ENCODE results near the gene RAPGEF5.

RAPGEF5 gene

DNA sequence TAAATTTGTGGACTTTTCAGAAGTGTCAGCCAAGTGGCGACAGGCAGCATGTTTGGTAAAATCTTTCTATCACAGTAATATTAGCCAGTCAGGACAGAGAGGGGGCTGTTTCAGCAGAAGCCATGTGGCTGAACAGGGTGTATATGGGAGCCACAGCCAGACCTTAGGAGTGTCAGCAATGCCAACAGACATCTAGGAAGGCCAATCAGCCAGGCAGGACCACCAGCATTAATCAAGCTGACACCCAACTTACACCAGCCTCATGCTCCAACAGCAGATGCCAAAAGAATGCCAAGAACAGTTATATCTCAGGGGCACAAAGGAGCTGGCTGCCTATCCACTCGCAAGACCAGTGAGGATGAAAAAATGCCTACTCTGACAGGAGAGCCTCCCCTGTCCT, 54.8 kb downstream of the RAPGEF5 start:
- no peak for DNase-seq

DNA sequence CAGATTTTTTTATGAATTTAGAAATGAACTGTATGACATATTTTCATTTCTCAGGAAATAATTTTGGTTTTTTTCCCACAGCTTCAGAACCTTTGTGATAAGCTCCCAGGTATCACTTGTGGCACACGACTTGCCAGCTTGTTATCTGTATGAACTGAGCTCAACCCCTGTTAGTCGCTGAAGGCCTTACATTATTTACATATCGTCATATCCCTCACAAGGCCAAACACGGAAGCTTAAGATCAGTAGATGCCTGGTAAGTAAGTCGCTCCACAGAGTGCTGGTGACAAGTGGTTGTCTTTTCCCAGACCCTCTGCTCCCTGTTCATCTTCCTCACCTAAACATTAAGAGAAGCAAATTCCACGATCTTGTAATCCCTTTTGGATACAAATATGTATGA, 55.2 kb downstream of the RAPGEF5 start:
- DNase-seq = no peak

DNA sequence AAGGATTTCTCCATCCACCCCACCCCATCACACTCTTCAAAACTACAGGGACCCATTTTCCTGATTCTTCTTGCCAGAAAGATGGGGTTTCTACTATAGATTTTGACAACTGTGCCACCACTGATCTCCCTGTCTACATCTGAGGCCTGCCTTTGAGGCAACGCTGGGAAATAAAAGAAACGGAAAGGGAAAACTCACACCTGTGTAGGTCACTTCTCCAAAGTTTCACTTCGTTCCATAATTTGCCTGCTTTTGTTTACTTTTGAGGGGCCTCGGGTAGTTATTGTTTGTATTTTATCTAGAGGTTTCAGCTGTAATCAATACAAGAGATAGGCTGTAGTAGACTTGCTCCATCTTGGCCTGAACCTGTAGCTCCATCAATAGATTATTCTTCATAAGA, 56.1 kb downstream of the RAPGEF5 start:
- no peak for DNase-seq

DNA sequence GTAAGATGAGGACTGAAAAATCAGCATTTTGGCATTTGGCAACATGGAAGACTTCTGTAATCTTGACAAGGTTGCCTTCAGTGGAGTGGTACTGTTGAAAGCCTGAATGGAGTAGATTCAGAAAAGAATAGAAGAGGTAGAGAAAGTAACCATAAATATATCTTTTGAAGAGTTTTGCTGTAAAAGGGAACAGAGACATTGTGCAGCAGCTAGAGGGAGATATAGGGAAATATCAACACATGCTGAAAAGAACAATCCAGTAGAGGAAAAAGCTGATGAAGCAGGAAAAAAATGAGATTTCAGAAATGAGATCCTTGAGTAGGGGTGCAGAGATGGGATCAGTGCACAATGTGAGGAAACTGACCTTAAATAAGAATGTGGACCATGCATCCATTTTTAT, 60.0 kb downstream of the RAPGEF5 start:
- no peak for DNase-seq

DNA sequence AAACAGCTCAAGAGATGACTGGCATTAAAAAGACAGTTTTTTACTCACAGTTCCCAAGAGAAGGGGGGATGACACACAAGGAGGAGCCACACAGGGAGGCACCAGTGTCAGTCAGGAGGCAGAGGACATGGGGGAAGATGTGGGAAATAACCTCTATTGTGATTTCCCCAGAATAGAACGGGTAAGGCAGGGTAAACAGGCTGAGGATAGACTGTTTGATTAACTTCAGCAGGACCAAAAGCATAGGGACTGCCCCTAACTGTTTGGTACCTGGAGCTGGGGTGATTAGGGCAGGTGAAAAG, 60.7 kb downstream of the RAPGEF5 start:
- no peak for DNase-seq

DNA sequence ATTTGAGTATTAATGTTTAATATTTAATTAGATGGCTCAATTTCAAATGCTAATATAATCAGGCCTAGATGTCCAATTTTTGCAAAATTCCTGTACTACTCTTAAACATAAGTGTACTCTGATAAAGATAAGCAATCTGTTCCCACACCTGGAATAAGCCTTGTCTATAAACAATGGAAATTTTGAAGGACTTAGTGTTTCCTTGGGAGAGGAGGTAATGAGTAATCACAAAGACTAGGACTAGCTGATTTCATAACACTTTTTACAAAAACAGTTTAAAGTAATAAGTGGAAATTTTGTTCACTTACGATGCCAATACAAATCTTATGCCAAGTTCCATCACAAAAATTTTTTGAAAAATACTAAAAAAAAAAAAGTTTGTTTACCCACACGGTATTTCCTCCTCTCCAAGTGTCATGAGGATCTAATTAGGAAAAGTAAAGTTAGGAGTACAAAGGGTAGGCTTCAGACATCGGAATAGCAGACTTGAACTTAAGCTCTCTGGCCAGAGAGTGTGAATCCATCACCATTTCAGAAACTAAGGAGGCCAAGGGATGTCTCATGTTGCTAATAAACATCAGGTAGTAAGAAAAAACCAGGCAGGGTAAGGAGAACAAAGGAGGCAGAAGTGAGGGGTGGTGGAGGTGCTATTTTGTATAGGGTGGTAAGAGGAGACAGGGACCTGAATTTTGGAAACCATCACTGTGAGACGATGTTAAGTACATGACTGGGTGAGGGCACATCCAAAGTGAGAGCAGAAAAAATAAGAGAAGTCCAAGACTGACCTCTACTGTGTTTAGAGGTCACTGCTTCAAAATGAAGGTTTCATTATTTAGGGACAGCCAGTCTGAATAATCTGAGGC, 61.3 kb downstream of the RAPGEF5 start:
- DNase-seq = no peak

DNA sequence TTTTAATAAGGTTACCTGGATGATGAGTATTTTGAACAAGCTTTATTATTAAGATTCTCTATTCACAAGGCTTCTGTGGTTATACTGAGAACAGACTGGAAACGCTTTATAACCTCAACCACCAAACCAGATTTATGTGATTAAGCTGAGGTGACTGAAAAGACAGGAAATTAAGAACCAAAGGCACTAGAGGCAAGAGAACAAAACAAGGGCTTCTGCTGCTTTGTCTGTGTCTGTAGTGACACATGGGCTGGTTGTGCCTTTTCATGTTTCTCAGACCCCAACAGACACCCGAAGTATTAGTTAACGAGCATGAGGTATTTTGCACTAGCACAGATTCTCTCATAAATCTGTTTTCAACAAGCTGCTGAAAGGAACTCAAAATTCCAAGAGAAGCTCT, 64.4 kb downstream of the RAPGEF5 start:
- DNase-seq = no peak

DNA sequence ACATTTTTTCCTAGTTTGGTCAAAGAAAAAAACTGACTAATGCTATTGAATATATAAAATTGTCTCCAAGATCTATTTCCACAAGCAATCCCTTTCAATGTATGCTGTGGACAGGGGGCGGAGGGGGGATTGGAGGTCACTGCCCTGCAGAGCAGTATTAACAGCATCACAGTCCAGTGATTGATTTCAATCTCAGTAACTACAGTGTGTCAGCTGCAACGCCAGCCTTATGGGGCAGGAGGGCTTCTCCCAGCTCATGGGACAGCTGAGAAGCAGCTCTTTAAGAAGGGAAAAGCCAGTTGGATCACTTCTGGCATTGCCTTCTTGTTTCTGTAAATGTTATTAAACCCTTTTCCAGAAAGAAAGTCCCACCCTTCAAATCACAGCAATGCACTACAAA, 65.0 kb downstream of the RAPGEF5 start:
- no peak for DNase-seq

DNA sequence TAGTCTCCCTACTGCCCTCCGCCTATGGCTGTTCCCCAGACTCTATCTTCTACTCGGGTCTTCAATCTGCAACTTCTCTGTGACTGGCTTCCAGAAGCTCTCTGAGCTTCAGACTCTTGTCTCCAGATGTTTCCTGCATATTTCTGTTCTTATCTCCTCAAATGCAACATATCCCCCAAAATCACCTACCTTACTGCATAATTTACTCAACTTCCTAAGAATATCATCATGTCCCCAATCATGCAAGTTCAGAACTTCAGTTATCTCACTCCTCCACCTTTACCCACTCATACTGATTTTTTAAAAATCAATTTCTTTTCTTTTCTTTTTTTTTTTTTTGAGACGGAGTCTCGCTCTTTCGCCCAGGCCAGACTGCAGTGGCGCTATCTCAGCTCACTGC, 68.8 kb downstream of the RAPGEF5 start:
- DNase-seq = no peak

DNA sequence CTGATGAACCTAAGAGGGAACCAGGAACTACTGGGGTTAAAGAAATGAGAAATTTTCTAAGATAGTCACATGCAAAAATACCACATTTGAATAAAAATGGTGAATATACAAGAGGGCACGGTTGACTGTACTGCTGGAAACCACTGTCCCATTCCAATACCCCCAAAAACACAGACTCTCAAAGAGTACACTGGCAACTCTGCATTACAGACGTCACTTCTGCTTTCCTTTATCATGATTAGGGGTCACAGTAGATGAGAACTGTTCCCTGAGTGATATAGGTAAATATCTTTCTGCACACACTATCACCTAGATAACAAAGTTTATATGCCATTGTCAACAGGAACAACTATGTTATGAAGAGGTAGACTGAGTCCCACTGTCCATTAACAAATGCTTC, 69.5 kb downstream of the RAPGEF5 start:
- DNase-seq = no peak

DNA sequence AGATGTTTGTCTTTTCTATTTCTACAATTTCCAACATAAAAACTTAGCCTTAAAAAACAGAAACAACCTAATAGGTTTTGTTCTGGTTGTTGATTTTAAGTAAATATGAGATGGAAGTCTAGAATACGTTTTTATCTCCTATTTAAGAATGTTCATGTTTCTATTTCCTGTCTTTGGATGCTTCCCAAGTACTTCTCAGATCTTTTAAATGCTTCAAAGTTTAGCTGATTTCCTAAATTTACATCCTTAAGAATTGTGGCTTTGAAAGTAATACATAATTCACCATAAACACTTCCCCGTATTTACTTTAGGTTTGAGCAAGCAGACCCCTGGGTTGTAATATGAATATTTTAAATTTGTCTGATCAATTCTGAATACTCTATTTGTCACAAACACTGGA, 70.5 kb downstream of the RAPGEF5 start:
- DNase-seq = no peak

DNA sequence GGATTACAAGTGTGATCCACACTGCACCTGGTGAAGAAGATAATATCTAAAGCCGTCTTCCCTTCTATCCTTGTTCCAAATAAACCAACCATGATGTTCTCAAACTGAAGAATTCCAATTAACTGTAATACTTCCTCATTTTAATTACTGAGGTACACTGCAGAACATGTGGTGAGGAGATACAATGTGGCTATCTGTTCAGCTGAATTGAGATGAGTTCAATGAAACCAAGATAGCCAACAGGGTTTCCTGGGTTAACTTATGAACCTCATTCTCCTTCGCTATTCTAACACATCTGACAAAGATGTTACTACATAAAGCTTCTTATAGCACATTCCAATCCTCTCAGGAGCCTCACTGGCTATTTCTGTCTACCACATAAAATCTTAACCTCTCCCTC, 75.5 kb downstream of the RAPGEF5 start:
- no peak for DNase-seq

DNA sequence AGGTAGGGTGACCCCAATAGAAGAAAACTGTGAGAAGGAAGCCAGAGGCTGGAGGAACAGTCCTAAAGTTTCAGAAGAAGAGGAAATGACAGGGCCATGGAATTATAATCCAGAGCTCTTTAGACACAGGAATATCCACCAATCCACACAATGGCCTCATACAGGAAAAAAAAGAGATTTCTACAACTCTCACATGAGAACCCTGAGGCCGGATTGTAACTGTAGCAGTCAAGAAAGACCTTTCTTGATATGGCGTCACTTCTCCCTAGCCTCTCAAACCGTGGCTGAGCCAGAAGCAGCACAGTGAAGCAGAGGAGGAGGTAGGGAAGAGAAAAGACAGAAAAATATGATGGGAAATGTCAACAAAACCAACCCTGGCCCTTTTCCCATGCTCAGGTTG, 76.9 kb downstream of the RAPGEF5 start:
- no peak for DNase-seq

DNA sequence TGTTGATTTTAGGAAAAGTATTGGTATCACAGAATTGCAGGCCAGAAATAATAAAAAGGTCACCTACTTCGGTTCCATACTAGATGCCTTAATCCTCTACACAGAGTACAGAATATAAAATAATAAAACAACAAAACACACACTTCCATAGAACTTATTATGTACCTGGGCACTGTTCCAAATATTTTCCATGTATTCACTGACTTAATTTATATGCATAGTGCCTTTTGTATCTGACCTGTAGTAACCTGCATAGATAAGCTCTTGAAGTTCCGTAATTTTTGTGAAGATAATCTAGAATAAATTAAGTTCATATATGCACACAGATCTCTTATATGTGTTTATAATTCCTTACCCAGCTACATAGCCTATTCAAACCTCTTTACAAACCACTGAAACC, 78.3 kb downstream of the RAPGEF5 start:
- no peak for DNase-seq

DNA sequence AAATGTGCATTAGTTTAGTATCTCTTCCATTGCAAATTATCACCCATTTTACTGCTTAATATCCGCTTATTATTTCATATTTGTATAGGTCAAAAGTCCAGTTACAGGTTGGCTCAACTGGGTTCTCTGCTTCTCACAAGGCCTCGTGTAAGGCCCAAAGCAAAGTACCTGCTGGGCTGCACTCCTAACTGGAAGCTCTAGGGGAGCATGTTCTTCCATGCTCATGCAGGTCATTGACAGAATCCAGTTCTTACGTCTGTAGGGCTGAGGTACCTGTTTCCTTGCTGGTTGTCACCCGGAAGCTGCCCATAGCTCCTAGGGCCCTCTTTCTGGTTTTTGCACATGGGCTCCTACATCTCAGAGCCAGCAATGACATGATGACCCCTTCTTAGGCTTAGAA, 79.6 kb downstream of the RAPGEF5 start:
- no peak for DNase-seq

DNA sequence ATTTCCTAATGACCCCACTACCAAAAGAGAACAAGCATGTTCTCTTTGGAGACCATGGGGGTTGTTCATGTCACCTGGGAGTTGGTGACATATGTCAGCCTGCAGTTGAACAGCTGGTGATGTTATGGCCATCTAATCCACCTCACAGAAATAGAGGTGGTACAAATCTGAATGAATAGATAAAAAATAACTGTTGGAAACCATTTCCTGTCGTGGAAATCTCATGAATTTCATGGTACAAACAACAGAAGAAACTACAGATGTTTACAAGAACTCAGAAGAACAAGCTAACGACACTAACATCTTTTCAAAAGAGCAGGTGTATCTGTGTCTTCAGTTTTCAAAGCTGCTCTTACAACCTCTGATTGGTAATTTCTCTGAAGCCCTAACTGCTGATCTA, 81.3 kb downstream of the RAPGEF5 start:
- no peak for DNase-seq

DNA sequence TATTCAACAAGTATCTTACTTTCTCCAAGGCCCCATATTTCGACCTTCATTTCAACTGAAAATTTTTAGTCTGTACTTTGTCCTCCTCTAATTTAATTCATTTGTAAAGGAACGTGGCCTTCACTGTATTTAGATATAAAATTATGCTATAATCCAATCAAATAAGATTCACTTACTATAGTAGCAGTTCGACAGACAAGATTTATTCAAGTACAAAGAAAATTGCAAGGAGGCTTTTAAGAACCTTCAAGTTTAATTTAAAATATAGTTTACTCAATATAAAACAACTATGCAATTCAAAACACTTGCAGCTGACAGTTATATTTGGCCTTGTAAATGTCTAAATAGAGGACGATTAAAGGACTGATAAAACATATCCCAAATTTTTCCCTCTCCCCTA, 85.6 kb downstream of the RAPGEF5 start:
- DNase-seq = no peak

DNA sequence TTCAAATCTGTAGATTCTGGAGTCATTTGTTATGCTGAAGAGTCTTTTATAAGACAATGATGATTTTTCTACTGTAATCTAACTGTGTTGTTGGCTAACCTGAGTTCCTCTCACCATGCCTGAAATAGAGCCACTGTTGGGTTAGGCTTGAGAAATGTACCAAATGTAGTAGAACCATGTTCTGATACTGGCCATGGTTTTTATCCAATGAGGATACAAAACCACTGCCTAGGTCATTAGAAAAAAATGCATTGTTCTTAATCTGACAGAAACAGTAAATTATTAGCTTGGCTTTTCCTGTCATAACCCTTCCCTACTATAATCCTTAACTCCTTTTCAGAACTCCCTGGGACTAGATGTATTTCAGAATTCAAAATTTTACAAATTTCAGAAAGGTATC, 86.6 kb downstream of the RAPGEF5 start:
- DNase-seq = no peak

DNA sequence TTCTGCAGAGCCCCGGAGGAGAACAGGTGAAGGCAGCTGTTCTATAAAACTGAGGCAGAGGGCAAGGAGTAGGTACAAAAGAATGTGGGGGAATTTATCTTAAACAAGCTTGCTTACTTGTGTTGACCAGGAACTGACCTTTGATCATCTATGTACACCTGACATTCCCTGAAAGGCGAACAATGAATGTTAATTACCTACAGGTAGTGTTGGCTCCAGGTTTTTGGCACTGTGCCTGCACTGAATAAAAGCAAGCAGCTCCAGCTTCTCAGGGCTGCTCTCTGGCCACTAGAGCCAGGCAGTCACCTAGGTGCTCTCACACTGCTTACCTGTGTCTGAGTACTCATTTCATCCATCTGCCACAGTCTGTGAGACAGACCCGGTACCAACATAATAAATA, 87.0 kb downstream of the RAPGEF5 start:
- DNase-seq = peak; percentile 16

DNA sequence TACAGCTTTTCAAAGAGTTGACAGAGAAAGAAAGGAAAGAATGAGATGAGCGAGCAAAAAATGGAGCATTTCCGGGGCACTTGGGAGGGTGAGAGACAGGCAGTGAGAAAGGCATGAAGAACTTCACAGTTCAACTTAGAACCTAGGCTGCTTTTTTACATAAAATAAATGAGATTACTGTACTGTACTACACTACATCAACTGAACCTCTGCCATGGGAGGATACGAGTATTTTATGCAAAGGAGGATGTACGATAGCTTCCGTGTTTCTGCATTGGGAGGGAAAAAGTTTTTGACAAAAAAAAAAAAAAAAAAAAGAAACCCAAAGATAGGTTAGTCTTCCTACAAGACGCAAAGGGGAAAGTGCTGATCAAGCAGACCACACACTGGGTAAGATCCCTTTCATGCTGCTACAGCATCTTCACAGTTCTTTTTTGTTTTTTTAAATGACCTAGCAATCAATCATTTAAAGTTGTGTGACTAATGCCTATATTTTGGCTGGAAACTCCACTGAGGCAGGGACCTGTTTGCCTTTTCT, 88.0 kb downstream of the RAPGEF5 start:
- no peak for DNase-seq

DNA sequence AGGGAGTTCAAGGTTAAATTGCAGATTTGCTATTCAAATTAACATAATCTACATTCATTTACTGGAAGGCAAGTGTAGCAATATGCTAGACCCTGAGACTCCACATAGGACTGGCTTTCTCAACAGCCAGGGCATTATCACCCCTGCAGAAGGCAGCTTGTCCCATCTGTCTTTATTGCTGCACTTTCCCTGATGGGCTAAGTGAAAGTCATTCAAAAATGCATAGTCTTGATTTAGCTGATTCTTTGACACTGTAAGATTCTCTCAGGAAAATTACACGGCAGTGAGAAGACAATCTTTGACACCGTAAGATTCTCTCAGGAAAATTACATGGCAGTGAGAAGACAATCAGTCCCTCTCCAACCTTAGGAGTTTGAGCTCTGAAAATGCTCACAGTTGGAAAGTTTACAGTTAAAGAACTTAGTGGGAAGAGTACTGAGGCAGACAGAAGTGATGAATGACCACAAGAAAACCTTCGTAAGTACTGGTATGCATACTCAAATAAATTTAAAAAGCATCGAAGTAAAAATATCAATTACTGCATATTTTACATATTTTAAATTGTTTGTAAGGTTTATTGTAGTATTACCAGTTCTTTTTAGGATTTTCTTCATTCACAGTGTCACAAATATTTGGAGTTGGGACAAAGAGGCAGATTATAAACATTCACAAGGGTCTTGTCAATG, 88.9 kb downstream of the RAPGEF5 start:
- no peak for DNase-seq

DNA sequence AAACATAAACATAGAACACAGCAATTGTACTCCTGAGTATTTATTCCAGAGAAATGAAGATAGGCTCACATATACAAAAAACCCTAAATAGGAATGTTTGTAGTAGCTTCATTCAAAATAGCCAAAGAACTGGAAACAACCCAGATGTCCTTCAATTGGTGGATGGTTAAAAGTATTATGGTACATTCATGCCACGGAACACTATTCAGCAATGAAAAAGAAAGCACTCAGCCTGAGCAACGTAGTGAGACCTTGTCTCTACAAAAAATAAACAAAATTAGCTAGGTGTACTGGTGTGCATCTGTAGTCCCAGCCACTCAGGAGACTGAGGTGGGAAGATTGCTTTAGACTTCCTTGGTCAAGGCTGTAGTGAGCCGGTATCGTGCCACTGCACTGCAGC, 94.4 kb downstream of the RAPGEF5 start:
- DNase-seq = no peak

DNA sequence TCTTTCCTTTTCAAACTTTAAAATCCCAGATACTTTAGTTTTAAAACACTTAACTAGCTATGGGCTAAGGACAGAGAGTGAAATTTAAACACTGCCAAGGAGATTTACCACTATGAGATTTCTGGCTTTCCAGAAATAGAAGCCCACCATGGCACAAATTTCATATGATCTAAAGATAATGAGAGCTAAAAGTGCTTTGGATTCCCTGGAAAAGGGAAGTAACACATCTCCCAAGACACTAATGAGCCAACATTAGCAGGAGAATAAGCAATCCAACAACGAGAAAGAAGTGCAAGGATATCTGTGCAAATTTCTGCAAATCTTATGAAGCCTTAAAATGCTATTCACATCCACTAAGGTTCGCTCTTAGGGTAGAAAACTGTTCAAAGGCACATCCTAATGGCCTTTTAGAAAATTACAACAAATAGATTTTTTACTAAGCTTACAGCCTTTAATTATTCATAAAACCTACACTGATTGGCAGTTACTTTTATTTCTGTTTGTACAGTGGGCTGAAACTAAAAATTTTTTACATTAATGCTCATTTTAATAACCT, 100.3 kb downstream of the RAPGEF5 start:
- no peak for DNase-seq

DNA sequence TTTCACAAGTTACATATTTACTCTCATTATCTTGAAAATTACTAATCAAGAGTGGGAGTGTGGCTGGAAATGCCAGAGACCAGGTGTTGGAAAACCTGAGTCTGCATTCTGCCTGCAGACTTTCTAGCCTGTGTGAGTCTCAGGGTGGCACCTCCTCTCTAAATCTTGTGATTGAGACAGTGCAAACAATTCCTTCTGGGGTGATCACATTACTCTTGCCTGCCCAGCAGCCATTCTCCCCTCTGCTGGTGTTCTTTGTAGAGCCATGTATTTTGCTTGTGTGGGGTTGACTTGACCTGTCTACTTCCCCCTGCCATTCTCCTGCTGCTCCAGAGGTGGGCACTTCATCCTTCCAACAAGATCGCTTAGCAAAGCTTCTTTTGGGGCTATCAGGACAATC, 101.1 kb downstream of the RAPGEF5 start:
- peak; percentile 50 for DNase-seq

Measured in NCI-H510A treated with DMSO at 0.1 percent for 48 hours (cell line).